AG04449 (cell line): ENCODE measurements around the gene SIK1.
"Not testable (repeated sequence)": the region's sequence is repeated elsewhere in the genome, so short reads cannot be mapped to it uniquely, and the experiment has no call there.

Experiments
- CTCF ChIA-PET: fragments of 350-600 bp; formaldehyde crosslinking; extraction: SDS; loops from one replicate; lab custom pipeline; 2021; ENCODE audit warnings: antibody characterized with exemption; lab: Yijun Ruan, JAX
- POLR2A ChIA-PET: fragments of 400-600, 350-600 bp; formaldehyde crosslinking; extraction: SDS; loops from one replicate; lab custom pipeline; 2020; ENCODE audit warnings: antibody characterized with exemption, inconsistent platforms; lab: Yijun Ruan, JAX
- DNase-seq: peaks from one replicate; pipeline ENCODE4 v3.0.0-alpha.2; 2010; ENCODE audit warnings: low read depth, low spot score
- H3K4me3 ChIP-seq: 2 replicates; pipeline ENCODE4 v1.5.1; 2011; ENCODE audit warnings: low read depth, mild to moderate bottlenecking, control low read depth, low read length
- TF ChIP-seq, protein P1 (sequence below): IDR thresholded peaks from one replicate; pipeline ENCODE4 v1.5.1; 2011; ENCODE audit warnings: mild to moderate bottlenecking, moderate library complexity, low read length, control low read depth, inconsistent platforms; ENCODE audit not compliant: insufficient read depth; ENCODE audit errors: missing control alignments

Gene SIK1

GRCh38 chr21:43426404-43427241 lies at the start of gene SIK1:
Gene SIK1, minus strand, starts transcription at chr21:43427131. Its CDS starts 953 bp downstream, at chr21:43426178.
- H3K4me3 ChIP-seq, CTCF ChIA-PET, DNase-seq, POLR2A ChIA-PET: not testable (repeated sequence)

DNA sequence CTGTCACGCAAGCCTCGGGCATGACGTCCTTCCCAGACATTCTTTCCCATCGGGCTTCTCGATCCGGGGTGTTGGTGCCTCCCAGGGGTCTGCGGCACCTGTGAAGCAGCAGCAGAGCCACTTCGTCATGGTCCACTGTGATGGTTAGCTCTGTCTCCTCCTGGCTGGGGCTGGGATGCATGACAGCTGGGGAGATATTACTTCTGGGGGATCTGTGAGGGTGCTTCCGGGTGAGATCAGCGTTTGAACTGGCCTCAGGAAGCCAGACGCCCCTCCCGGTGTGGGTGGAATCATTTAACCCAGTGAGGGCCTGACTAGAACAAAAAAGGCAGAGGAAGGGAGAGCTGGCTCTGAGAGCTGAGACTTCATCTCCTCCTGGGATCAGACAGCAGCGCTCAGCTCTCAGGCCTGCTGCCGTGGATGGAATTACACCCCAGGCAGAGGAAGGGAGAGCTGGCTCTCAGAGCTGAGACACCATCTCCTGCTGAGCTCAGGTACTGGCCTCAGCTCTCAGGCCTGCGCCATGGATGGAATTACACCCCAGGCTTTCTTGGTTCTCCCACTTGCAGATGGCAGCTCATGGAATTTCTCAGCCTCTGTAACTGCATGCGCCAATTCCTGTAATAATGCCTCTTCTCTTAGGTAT lies 44.8 kb upstream of the SIK1 start:
- H3K4me3 ChIP-seq, DNase-seq, CTCF ChIA-PET, POLR2A ChIA-PET: not testable (repeated sequence)

DNA sequence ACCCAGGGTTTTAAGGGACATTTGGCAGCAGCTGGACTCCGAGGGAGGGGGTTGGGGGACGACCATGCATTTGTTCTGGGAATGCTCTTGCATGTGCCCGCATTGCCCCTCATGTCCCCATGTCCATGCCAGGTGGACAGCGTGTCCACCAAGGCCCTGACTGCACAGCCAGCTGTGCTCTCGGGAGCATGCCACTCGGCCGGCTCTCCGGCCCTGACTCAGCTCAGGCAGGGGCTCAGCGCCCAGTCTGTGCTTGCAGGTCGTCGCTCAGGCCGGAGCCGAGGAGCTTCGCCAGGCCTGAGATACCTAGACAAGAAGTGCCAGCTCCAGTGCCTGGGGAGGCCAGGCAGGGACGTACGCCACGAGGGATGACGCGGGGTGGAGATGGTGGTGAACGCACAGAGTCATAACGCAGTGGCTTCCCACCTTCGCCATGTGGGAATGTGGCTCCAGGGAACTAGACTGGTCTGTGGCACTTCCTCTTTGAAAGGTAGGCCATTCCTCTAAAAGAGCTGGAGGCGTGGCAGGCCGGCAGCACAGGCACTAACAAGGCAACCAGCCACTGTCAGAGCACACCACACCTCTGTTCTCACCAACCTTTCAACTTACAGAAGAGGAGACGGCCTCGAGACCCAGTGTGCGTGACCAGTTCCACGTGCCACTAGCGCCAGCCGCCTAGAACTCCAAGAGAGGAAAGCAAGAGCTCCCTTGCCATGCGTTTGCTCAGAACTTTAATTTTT lies 43.0 kb upstream of the SIK1 start:
- CTCF ChIA-PET, DNase-seq, H3K4me3 ChIP-seq, POLR2A ChIA-PET: not testable (repeated sequence)

- POLR2A ChIA-PET, result no interaction called here
- H3K4me3 ChIP-seq, result no peak overlapping the region
- CTCF ChIA-PET, result no interaction called here
- TF ChIP-seq, protein P1, sequence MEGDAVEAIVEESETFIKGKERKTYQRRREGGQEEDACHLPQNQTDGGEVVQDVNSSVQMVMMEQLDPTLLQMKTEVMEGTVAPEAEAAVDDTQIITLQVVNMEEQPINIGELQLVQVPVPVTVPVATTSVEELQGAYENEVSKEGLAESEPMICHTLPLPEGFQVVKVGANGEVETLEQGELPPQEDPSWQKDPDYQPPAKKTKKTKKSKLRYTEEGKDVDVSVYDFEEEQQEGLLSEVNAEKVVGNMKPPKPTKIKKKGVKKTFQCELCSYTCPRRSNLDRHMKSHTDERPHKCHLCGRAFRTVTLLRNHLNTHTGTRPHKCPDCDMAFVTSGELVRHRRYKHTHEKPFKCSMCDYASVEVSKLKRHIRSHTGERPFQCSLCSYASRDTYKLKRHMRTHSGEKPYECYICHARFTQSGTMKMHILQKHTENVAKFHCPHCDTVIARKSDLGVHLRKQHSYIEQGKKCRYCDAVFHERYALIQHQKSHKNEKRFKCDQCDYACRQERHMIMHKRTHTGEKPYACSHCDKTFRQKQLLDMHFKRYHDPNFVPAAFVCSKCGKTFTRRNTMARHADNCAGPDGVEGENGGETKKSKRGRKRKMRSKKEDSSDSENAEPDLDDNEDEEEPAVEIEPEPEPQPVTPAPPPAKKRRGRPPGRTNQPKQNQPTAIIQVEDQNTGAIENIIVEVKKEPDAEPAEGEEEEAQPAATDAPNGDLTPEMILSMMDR, result no peak
- no peak for DNase-seq
Measured at GRCh38 chr21:43467785-43468184, 40.9 kb upstream of the SIK1 start.

- DNase-seq, H3K4me3 ChIP-seq, CTCF ChIA-PET, POLR2A ChIA-PET: not testable (repeated sequence)
Measured at GRCh38 chr21:43465159-43465558, 38.2 kb upstream of the SIK1 start.

GRCh38 chr21:43463498-43464261 lies 36.7 kb upstream of the SIK1 start:
- POLR2A ChIA-PET, H3K4me3 ChIP-seq, DNase-seq, CTCF ChIA-PET: not testable (repeated sequence)

DNA sequence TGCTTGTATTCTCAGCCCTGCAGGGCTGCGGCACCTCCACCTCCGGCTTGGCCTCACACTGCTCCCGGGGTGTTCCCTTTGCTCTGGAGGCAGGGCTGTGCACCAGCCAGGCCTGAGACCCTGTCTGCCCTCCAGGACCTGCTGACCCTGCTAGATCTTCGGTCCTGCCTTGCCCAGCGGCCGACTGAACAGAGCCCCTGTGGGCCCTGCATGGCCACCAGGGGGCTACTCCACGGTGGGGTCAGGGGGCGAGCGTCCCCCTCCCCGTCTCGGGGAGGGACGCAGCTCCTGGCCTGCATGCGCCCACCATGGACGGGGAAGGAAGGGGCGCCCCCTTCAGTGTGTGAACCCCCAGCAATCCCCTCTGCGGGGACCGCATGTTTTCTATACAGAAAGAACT lies 36.0 kb upstream of the SIK1 start:
- POLR2A ChIA-PET, H3K4me3 ChIP-seq, CTCF ChIA-PET, DNase-seq: not testable (repeated sequence)

DNA sequence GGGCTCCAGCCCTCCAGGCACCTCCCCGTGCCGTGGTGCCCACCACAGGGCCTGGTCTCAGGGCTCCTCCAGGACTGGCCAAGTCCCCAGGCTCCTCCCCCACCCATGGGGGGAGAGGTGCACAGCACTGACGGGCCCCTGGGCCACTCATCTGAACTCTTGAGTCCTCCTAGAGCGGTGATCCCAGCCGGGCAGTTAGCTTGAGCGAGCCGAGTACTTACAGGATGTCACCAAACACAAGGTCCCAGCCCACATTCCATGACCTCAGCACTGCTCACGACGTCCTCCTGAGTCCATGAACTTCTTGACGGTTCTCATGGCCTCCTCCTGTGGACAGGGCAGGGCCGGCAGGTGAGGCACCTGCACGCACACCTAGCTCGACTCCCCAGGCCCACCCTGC lies 33.5 kb upstream of the SIK1 start:
- CTCF ChIA-PET, H3K4me3 ChIP-seq, DNase-seq, POLR2A ChIA-PET: not testable (repeated sequence)

DNA sequence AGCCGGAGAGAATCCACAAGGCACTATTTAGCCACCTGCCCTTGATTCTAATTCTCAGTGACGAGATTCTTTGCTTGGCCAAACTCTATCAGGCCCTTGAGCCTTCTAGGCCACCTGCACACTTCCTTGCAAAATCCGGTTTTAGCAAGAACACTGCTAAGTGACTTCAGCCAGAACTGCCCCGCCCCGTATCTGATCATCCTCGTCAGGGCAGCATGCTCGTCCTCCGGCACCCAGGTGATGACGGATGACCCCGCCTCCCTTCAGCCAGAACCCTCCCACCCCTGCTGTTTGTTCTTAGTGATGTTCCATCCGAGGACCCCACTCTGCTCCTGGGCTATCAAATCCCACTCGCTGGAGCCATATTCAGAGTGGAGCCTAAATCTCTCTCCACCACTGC lies 32.1 kb upstream of the SIK1 start:
- DNase-seq, CTCF ChIA-PET, H3K4me3 ChIP-seq, POLR2A ChIA-PET: not testable (repeated sequence)

GRCh38 chr21:43456616-43457314 lies 29.8 kb upstream of the SIK1 start:
- POLR2A ChIA-PET, DNase-seq, H3K4me3 ChIP-seq, CTCF ChIA-PET: not testable (repeated sequence)

GRCh38 chr21:43455717-43456116 lies 28.8 kb upstream of the SIK1 start:
- POLR2A ChIA-PET, DNase-seq, H3K4me3 ChIP-seq, CTCF ChIA-PET: not testable (repeated sequence)

DNA sequence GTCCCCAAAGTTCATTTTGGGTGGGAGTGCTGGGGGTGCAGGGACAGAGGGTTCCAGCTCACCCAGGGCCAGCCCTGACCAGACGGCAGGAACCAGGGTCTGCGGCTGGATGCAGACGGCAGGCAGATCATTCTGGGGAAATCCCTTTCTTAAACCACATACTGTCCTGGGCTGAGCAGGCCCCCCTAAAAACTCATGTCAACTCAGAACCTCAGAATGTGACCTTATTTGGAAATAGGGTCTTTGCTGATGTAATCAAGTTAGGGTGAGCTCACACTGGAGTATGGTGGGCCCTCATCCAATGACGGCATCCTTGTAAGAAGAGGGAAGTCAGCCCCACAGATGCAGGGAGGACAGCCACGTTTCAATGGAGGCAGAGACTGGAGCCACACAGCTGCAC lies 27.2 kb upstream of the SIK1 start:
- POLR2A ChIA-PET, DNase-seq, CTCF ChIA-PET, H3K4me3 ChIP-seq: not testable (repeated sequence)

GRCh38 chr21:43451850-43452249 lies 24.9 kb upstream of the SIK1 start:
- CTCF ChIA-PET, H3K4me3 ChIP-seq, DNase-seq, POLR2A ChIA-PET: not testable (repeated sequence)

DNA sequence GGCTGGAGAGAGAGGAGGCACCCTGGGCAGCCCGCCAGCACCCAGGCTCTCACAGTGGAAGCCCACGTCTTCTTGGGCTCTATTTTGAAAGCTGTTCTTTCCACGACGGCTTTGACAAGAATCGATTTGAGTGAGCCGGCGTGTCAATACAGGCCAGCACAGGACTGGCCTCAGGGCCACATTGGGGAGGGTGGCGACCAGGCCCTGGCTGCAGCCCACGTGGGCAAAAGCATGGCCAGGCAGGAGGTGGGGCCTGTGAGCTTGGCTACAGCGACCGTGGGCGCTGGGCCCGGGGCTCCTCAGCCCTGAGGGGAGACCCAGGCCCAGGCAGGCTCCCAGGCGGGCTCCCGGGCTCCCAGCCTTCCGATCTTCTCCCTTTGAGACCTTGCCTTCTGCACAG lies 23.4 kb upstream of the SIK1 start:
- POLR2A ChIA-PET, H3K4me3 ChIP-seq, DNase-seq, CTCF ChIA-PET: not testable (repeated sequence)
